Nephron (organoid): Measurements from ENCODE around the gene SERINC5.
"Not testable (repeated sequence)": the region's sequence is repeated elsewhere in the genome, so short reads cannot be mapped to it uniquely, and the experiment has no call there.

Experiments
- H3K27ac Mint-ChIP-seq, 3 experiments: 2 replicates each; pipeline ENCODE4 v1.8.0; 2020; ENCODE audit warnings: mixed read lengths in 3 of 3, mild to moderate bottlenecking in 2 of 3, moderate library complexity in 1 of 3
- H3K27me3 Mint-ChIP-seq: 2 replicates; pipeline ENCODE4 v1.8.0; 2021; ENCODE audit warnings: low read depth, mild to moderate bottlenecking, moderate library complexity, mixed read lengths
- H3K36me3 Mint-ChIP-seq: 2 replicates; pipeline ENCODE4 v1.8.0; 2020; ENCODE audit warnings: low read depth, mixed read lengths
- H3K4me1 Mint-ChIP-seq: 2 replicates; pipeline ENCODE4 v1.8.0; 2020; ENCODE audit warnings: mixed read lengths
- H3K4me3 Mint-ChIP-seq, 3 experiments: 2 replicates each; pipeline ENCODE4 v1.8.0; 2020; ENCODE audit warnings: mild to moderate bottlenecking in 3 of 3, mixed read lengths in 3 of 3, moderate library complexity in 2 of 3
- H3K9me3 Mint-ChIP-seq: 2 replicates; pipeline ENCODE4 v1.8.0; 2020; ENCODE audit warnings: mixed read lengths
- CTCF ChIP-seq, 3 experiments: fragments of 200-600 bp; sonication (generic); IDR thresholded peaks; one replicate each; pipeline ENCODE4 v1.5.0; 2021; ENCODE audit warnings: antibody characterized with exemption in 3 of 3; ENCODE audit not compliant: unreplicated experiment in 3 of 3

The SERINC5 gene

GRCh38 chr5:80141681-80142080 lies 114.2 kb downstream of the SERINC5 start:
- TF ChIP-seq CTCF (IDR thresholded peaks at IDR 0.05; ENCODE audit: unreplicated experiment in 3 of 3) = no peak
- Mint-ChIP-seq H3K27ac (peak overlapping the region; percentile 95 to 97 (median 95)), H3K27me3 (no peaks in the 10 kb centered on the region), H3K4me3 (peak overlapping the region in 1 of 3 experiments; percentile 9), H3K36me3 (peaks cover 50% of the 10 kb centered on the region), H3K9me3 (no peaks in the 10 kb centered on the region), H3K4me1 (peaks cover 27% of the 10 kb centered on the region)

GRCh38 chr5:80141147-80141671 lies 114.6 kb downstream of the SERINC5 start:
- Mint-ChIP-seq H3K4me1 (peaks cover 27% of the 10 kb centered on the region), H3K27ac (peak overlapping the region; percentile 95 to 97 (median 95))

GRCh38 chr5:80140496-80140895 lies 115.4 kb downstream of the SERINC5 start:
- Mint-ChIP-seq H3K27ac (peak overlapping the region; percentile 95 to 97 (median 95)), H3K9me3 (no peaks in the 10 kb centered on the region), H3K4me3 (no peak overlapping the region), H3K27me3 (no peaks in the 10 kb centered on the region), H3K36me3 (peaks cover 51% of the 10 kb centered on the region), H3K4me1 (peaks cover 27% of the 10 kb centered on the region)
- TF ChIP-seq CTCF (IDR thresholded peaks at IDR 0.05; ENCODE audit: unreplicated experiment in 3 of 3) = no peak

More at GRCh38 chr5:80141147-80141671, 114.6 kb downstream of the SERINC5 start:
- Mint-ChIP-seq H3K27me3 (no peaks in the 10 kb centered on the region), H3K4me3 (peak overlapping the region in 1 of 3 experiments; percentile 9), H3K36me3 (peaks cover 50% of the 10 kb centered on the region), H3K9me3 (no peaks in the 10 kb centered on the region)
- no peak for TF ChIP-seq CTCF (IDR thresholded peaks at IDR 0.05; ENCODE audit: unreplicated experiment in 3 of 3)

- peaks cover 3% of the 10 kb centered on the region for H3K27me3 Mint-ChIP-seq
- H3K27ac Mint-ChIP-seq = peak overlapping the region; percentile 47 to 83 (median 73)
- H3K9me3 Mint-ChIP-seq = no peaks in the 10 kb centered on the region
- H3K4me1 Mint-ChIP-seq = peaks cover 27% of the 10 kb centered on the region
- H3K4me3 Mint-ChIP-seq = no peak overlapping the region
- no peak for TF ChIP-seq CTCF (IDR thresholded peaks at IDR 0.05; ENCODE audit: unreplicated experiment in 3 of 3)
- H3K36me3 Mint-ChIP-seq = peaks cover 46% of the 10 kb centered on the region
These were observed 116.3 kb downstream of the SERINC5 start for GRCh38 chr5:80139466-80139972.

- Mint-ChIP-seq H3K27me3 (peaks cover 3% of the 10 kb centered on the region), H3K4me3 (no peak overlapping the region), H3K27ac (no peak overlapping the region), H3K9me3 (no peaks in the 10 kb centered on the region), H3K36me3 (peaks cover 39% of the 10 kb centered on the region), H3K4me1 (peaks cover 27% of the 10 kb centered on the region)
- TF ChIP-seq CTCF (IDR thresholded peaks at IDR 0.05; ENCODE audit: unreplicated experiment in 3 of 3) = no peak
These were observed 117.4 kb downstream of the SERINC5 start for GRCh38 chr5:80138486-80138885.

GRCh38 chr5:80136798-80137197 lies 119.0 kb downstream of the SERINC5 start:
- H3K4me3 Mint-ChIP-seq, H3K27me3 Mint-ChIP-seq, H3K9me3 Mint-ChIP-seq: not testable (repeated sequence)
- H3K36me3 Mint-ChIP-seq = peaks cover 38% of the 10 kb centered on the region
- H3K27ac Mint-ChIP-seq = peak overlapping the region in 2 of 3 experiments; percentile 5 to 55
- H3K4me1 Mint-ChIP-seq = peaks cover 17% of the 10 kb centered on the region
